Mucosa of rectum (tissue), 2 donors: ENCODE measurements around the gene PSG6.
"Not testable (repeated sequence)": the region's sequence is repeated elsewhere in the genome, so short reads cannot be mapped to it uniquely, and the experiment has no call there.

Experiments
- H3K27ac ChIP-seq, 2 donors: one replicate each; pipeline ENCODE4 v1.7.0; 2013; ENCODE audit warnings: inconsistent platforms in 2 of 2, low read depth in 2 of 2, low read length in 2 of 2
- H3K27me3 ChIP-seq, 2 donors: one replicate each; pipeline ENCODE4 v1.7.0; 2013; ENCODE audit warnings: low read length in 2 of 2; ENCODE audit not compliant: control insufficient read depth in 2 of 2, insufficient read depth in 2 of 2
- H3K36me3 ChIP-seq, 2 donors: one replicate each; pipeline ENCODE4 v1.7.0; 2013; ENCODE audit warnings: low read length in 2 of 2; ENCODE audit not compliant: control insufficient read depth in 2 of 2, insufficient read depth in 2 of 2
- H3K4me1 ChIP-seq, 2 donors: one replicate each; pipeline ENCODE4 v1.7.0; 2013; ENCODE audit warnings: low read length in 2 of 2, mild to moderate bottlenecking in 1 of 2; ENCODE audit not compliant: control insufficient read depth in 2 of 2, insufficient read depth in 2 of 2
- H3K4me3 ChIP-seq, 2 donors: one replicate each; pipeline ENCODE4 v1.7.0; 2013; ENCODE audit warnings: low read length in 2 of 2
- H3K9ac ChIP-seq, 2 donors: one replicate each; pipeline ENCODE4 v1.7.0; 2013; ENCODE audit warnings: low read length in 2 of 2, low read depth in 1 of 2, mild to moderate bottlenecking in 1 of 2
- H3K9me3 ChIP-seq, 2 donors: one replicate each; pipeline ENCODE4 v1.7.0; 2013; ENCODE audit warnings: low read length in 2 of 2; ENCODE audit not compliant: control insufficient read depth in 2 of 2
- donor health status: healthy.
- donor health status: Normal muscosa, but diverticular disease.

The PSG6 gene

GRCh38 chr19:42881279-42881678 is 36.4 kb downstream of the PSG6 start:
- not testable (repeated sequence) for H3K27ac ChIP-seq, H3K4me1 ChIP-seq, H3K4me3 ChIP-seq, H3K36me3 ChIP-seq, H3K9me3 ChIP-seq, H3K27me3 ChIP-seq, H3K9ac ChIP-seq

DNA sequence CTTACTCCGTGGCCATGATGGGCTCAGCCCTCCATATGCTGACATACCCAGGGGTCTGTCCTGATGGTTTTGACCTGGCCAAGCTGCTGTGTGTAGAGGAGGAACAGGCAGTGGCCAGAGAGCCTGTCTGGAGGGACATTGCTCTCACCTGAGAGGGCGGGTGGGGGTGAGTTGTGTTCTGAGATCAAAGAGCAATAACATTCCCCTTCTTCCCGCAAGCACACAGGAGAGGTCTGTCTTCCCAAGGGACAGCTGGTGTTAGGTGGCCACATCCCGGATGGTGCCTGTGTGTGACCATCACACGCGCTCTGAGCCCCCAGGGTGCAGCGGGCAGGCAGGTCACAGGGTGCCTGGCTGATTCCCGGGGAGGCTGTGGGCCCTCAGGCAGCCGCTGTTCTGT is 37.1 kb downstream of the PSG6 start:
- H3K4me3 ChIP-seq, H3K4me1 ChIP-seq, H3K27ac ChIP-seq, H3K36me3 ChIP-seq, H3K27me3 ChIP-seq, H3K9me3 ChIP-seq, H3K9ac ChIP-seq: not testable (repeated sequence)

- Histone ChIP-seq H3K4me1 (no peaks in the 10 kb centered on the region), H3K4me3 (no peak within 1 kb of the TSS), H3K9ac (no peak within 1 kb of the TSS), H3K27ac (no peak within 1 kb of the TSS), H3K36me3 (no peaks in the 10 kb centered on the region), H3K27me3 (no peaks in the 10 kb centered on the region), H3K9me3 (no peaks in the 10 kb centered on the region)
Measured at GRCh38 chr19:42879613-42880012, 38.1 kb downstream of the PSG6 start, which contains the start of gene PSG1. Gene PSG1 (minus strand): TSS chr19:42879713. CDS start chr19:42879581, 132 bp downstream.

DNA sequence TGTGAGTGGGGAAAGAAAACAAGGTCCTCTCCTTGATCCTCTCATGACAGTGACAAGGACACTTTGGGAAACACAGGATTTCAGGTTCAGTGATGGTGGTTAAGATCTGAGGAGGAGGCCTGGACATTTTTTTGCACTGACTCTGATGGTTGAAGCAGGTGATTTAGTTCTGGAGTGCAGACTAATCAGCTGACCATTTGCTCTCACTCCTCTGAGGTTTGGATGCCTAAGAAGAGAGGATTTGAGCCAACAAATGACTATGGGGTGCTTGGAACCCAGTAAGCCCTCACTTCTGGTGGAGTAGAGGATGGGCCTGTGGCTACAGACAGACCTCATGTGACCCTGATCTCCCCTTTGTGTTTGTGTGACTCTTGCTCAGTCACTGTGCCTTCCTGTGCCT is 41.1 kb downstream of the PSG6 start:
- H3K9ac ChIP-seq, H3K9me3 ChIP-seq, H3K27me3 ChIP-seq, H3K4me3 ChIP-seq, H3K4me1 ChIP-seq, H3K36me3 ChIP-seq, H3K27ac ChIP-seq: not testable (repeated sequence)

GRCh38 chr19:42875881-42876280 is 41.8 kb downstream of the PSG6 start:
- H3K27me3 ChIP-seq, H3K27ac ChIP-seq, H3K4me3 ChIP-seq, H3K9me3 ChIP-seq, H3K9ac ChIP-seq, H3K4me1 ChIP-seq, H3K36me3 ChIP-seq: not testable (repeated sequence)

DNA sequence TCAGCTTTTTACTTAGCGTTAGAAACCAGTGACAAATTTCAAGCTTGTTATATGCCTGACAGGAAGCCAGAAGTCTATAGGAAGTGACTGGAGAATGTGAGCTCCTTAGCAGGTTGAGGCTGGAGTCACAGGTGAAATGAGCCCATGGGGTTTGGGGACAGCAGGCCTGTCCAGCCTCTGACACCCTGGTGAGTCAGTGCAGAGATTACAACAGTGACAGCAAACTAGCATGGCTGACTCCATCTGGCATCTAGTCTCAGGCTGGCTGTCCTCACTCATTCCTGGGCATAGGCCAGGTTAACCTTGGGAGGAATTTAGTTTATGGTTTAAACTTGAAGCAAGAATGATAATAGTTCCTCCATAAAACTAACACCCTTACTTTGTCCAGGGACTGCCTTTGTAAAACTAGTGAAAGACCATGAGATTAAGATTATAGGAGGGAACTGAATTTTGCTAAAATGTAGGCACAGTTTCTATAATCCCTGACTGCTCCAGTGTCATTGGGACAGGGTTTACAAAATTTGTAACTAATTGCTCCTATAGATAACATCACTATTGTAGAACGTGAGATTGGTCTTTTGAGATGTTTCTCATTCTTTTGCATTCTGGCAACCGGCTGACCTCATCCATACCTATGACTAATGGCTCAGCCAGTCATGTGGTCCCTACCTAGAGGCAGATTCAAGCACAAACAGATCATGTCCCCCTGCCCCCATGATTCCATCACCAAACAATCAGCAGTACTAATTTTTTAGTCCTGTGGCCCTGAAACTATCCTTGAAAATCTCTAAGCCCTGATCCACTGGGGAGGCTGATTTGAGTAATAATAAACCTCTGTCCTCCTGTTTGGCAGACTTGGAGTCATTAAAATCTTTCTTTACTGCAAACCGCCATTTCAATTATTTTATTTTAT is 42.5 kb downstream of the PSG6 start:
- H3K4me1 ChIP-seq, H3K27ac ChIP-seq, H3K36me3 ChIP-seq, H3K27me3 ChIP-seq, H3K9me3 ChIP-seq, H3K9ac ChIP-seq, H3K4me3 ChIP-seq: not testable (repeated sequence)

GRCh38 chr19:42874136-42874535 is 43.6 kb downstream of the PSG6 start:
- not testable (repeated sequence) for H3K9ac ChIP-seq, H3K36me3 ChIP-seq, H3K9me3 ChIP-seq, H3K4me1 ChIP-seq, H3K27me3 ChIP-seq, H3K27ac ChIP-seq, H3K4me3 ChIP-seq

DNA sequence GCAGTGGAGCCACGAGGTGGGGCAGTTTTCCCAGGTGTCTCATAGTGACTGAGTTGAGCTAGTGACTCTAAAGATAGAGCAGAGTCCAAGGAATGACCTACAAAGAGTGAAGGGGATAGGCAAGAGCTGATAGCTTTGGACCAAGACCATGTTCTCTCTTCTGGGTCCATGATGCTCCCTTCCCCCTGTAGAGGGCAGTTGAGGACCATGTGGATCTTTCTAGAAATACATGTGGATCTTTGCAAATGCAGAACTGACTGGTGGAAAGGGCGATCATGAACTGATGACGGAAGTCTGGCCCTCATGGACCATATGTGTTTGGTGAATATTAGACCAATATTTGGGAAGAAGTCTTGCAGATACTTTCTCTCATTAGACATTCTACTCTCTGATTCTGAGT is 45.1 kb downstream of the PSG6 start:
- Histone ChIP-seq H3K27ac (no peak overlapping the region), H3K9me3 (no peaks in the 10 kb centered on the region), H3K4me1 (no peaks in the 10 kb centered on the region), H3K27me3 (no peaks in the 10 kb centered on the region), H3K9ac (no peak overlapping the region), H3K4me3 (no peak overlapping the region), H3K36me3 (no peaks in the 10 kb centered on the region)

- Histone ChIP-seq H3K27ac (no peak overlapping the region), H3K27me3 (no peaks in the 10 kb centered on the region), H3K36me3 (no peaks in the 10 kb centered on the region), H3K9me3 (no peaks in the 10 kb centered on the region), H3K4me1 (no peaks in the 10 kb centered on the region), H3K9ac (no peak overlapping the region), H3K4me3 (no peak overlapping the region)
Measured at GRCh38 chr19:42857544-42857867, 60.2 kb downstream of the PSG6 start.

GRCh38 chr19:42856866-42857543 is 60.7 kb downstream of the PSG6 start:
- H3K9ac ChIP-seq, H3K27ac ChIP-seq: not testable (repeated sequence)

More at GRCh38 chr19:42856866-42857543, 60.7 kb downstream of the PSG6 start:
- not testable (repeated sequence) for H3K9me3 ChIP-seq, H3K4me3 ChIP-seq, H3K36me3 ChIP-seq, H3K4me1 ChIP-seq, H3K27me3 ChIP-seq
